ENCODE data around the gene CTBP2. TPM values are rescaled to one million over a fixed set of nuclear protein-coding genes. Genes with fewer than 3 reads are reported as not detected.

CTBP2 gene
- total RNA-seq, 1 donor from 2014 or later, result 73.0 TPM

- no peaks in the 10 kb centered on the region for H3K4me1 ChIP-seq
- H3K27ac ChIP-seq, result no peak overlapping the region
- no peak for TF ChIP-seq CTCF (IDR thresholded peaks at IDR 0.05)
- no peaks in the 10 kb centered on the region for H3K36me3 ChIP-seq
- no peaks in the 10 kb centered on the region for H3K9me3 ChIP-seq
- peaks cover 7% of the 10 kb centered on the region for H3K27me3 ChIP-seq (ENCODE audit: low read depth)
- DNase-seq, result no peak
- ATAC-seq, result no peak
- intact Hi-C loops (cut with DNase I), result no loop called here
- H3K4me3 ChIP-seq, result no peak overlapping the region
These were observed 9.6 kb upstream of the CTBP2 start for GRCh38 chr10:125169915-125170314.

DNA sequence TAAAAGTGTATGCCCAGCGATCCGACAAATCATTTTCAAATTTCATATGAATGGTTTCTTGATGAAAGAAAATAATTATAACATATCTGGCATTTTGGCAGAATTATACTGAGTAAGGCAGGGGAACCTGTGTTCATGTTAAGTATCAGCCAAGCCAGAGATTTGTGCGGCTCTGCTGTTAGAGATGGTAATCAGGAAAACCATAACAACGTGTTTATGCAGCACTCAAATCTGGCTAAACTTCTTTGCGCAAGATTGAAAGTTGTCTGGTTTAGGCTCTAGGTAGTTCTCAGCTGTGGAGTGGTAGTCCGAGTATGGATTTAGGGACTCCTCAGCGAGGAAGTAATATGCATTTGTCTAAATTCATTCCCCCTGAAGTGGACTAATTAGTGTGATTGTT is 8.9 kb upstream of the CTBP2 start:
- Histone ChIP-seq H3K27me3 (ENCODE audit: low read depth) (peaks cover 4% of the 10 kb centered on the region), H3K27ac (no peak overlapping the region), H3K9me3 (no peaks in the 10 kb centered on the region), H3K36me3 (no peaks in the 10 kb centered on the region), H3K4me1 (no peaks in the 10 kb centered on the region), H3K4me3 (no peak overlapping the region)
- DNase-seq (no peak), ATAC-seq (no peak)
- no peak for TF ChIP-seq CTCF (IDR thresholded peaks at IDR 0.05)
- intact Hi-C loops (cut with DNase I), result no loop called here

DNA sequence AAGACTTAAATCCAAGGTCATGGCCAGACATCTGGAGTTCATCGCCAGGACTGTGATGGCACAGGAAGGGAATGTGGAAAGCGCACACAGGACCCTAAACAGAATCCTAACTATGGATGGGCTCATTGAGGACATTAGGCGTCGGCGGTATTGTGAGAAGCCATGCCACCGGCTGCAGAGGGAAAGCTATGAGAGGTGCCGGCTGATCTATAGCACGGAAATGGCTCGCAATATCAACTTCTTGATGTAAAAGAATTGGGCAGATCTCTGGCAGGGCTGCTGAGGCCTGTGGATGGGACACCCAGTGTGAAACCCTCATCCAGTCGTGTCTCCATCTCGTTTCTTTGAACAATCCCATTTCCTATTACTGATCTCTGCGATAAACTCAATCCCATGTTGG is 6.3 kb upstream of the CTBP2 start:
- ATAC-seq (no peak), DNase-seq (no peak)
- Histone ChIP-seq H3K4me3 (no peak overlapping the region), H3K9me3 (no peaks in the 10 kb centered on the region), H3K4me1 (peaks cover 7% of the 10 kb centered on the region), H3K27me3 (ENCODE audit: low read depth) (no peaks in the 10 kb centered on the region), H3K27ac (no peak overlapping the region), H3K36me3 (no peaks in the 10 kb centered on the region)
- no peak for TF ChIP-seq CTCF (IDR thresholded peaks at IDR 0.05)
- intact Hi-C loops (cut with DNase I), result no loop called here

GRCh38 chr10:125165584-125166573 is 5.5 kb upstream of the CTBP2 start:
- no peak for ATAC-seq

DNA sequence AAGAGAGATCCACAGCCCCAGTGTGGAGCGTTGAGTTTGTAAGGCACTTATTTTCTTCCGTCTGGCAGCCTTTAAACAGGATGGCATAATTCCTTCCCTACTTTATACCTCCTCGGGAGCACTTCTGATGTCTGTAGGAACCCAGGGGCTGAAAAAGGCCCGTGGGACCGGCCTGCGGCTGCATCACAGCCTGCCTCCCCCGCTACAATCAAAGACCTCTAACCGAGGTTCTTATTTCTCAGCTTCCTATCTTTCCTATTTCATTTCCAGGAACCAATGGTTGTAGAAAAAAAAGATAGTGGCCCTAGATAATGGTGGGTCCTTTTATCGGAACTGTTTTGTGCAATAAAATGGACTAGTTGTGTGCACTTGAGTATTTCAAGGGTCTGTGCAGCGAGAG is 4.1 kb upstream of the CTBP2 start:
- DNase-seq (no peak), ATAC-seq (no peak)
- H3K9me3 ChIP-seq, result no peaks in the 10 kb centered on the region
- no peaks in the 10 kb centered on the region for H3K27me3 ChIP-seq (ENCODE audit: low read depth)
- H3K4me3 ChIP-seq, result no peak overlapping the region
- peaks cover 7% of the 10 kb centered on the region for H3K4me1 ChIP-seq
- H3K27ac ChIP-seq, result no peak overlapping the region
- TF ChIP-seq CTCF (IDR thresholded peaks at IDR 0.05), result no peak
- H3K36me3 ChIP-seq, result no peaks in the 10 kb centered on the region
- intact Hi-C loops (cut with DNase I), result no loop called here

More at GRCh38 chr10:125165584-125166573, 5.5 kb upstream of the CTBP2 start:
- no peaks in the 10 kb centered on the region for H3K36me3 ChIP-seq
- no peaks in the 10 kb centered on the region for H3K9me3 ChIP-seq
- intact Hi-C loops (cut with DNase I), result no loop called here
- no peak overlapping the region for H3K4me3 ChIP-seq
- peaks cover 7% of the 10 kb centered on the region for H3K4me1 ChIP-seq
- no peaks in the 10 kb centered on the region for H3K27me3 ChIP-seq (ENCODE audit: low read depth)
- TF ChIP-seq CTCF (IDR thresholded peaks at IDR 0.05), result no peak
- H3K27ac ChIP-seq, result no peak overlapping the region
- no peak for DNase-seq

Measured in lower lobe of right lung (tissue), 2 donors.